HG02884 (cell line): Measurements from ENCODE around the gene ZNF81.
"Not testable (repeated sequence)": the region's sequence is repeated elsewhere in the genome, so short reads cannot be mapped to it uniquely, and the experiment has no call there.

Source experiments
- ATAC-seq: cut with Tn5 transposase; IDR thresholded peaks from one replicate; pipeline ENCODE4 v1.9.1; 2021; ENCODE audit warnings: mild to moderate bottlenecking, moderate library complexity; ENCODE audit not compliant: unreplicated experiment

Gene ZNF81

GRCh38 chrX:47843363-47843762 lies 6.7 kb downstream of the ZNF81 start:
- no peak for ATAC-seq

DNA sequence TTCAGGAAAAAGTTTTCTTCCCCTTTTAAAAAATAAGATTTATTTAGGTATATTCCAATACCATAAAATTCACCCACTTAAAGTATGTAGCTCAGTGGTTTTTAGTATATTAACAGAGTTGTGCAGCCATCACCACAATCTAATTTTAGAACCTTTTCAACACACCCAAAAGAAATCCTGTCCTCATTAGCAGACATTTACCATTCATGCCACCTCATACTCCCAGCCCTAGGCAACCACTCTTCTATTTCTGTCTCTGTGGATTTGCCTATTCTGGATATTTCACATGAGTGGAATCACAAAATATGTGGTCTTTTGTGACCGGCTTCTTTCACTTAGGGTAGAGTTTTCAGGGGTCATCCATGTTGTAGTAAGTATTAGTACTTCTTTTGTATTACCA lies 7.4 kb downstream of the ZNF81 start:
- no peak for ATAC-seq

DNA sequence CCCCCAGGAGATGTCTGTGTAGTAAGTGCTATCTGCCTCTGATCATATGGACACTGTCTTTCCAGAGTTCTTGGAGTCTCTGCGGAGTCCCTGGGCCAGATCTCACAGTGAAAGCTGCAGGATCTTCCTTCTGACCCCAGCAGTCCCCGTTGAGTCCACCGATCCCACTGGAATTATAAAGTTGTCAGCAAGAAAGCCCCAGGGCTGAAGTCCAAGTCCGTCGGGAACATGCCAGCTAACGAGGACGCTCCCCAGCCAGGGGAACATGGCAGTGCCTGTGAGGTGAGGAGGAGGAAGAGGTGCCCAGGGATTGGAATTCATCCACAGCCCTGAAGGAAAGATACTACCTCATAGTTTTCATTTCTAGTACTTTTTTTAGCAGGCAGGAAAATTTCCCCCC lies 9.3 kb downstream of the ZNF81 start:
- no peak for ATAC-seq

GRCh38 chrX:47849778-47850177 lies 13.1 kb downstream of the ZNF81 start:
- ATAC-seq: no peak

DNA sequence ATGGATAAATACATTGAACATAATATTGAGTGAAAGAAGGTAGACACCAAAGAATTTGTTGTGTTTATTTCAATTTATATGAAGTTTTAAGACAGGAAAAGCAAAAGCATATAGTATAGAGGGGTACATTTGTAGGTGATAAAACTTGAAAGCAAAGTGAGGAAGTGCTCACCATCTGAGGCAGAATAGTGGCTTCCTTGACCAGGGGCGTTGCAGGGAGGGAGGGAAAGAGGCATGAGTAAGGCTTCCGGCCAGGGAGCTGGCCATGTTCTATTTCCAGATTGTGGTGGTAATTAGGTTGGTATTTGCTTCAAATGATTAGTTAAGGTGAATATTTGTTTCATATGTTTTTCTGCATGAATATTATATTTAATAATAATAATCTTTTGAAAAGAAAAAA lies 13.7 kb downstream of the ZNF81 start:
- ATAC-seq: not testable (repeated sequence)

GRCh38 chrX:47850901-47851300 lies 14.2 kb downstream of the ZNF81 start:
- ATAC-seq: no peak

DNA sequence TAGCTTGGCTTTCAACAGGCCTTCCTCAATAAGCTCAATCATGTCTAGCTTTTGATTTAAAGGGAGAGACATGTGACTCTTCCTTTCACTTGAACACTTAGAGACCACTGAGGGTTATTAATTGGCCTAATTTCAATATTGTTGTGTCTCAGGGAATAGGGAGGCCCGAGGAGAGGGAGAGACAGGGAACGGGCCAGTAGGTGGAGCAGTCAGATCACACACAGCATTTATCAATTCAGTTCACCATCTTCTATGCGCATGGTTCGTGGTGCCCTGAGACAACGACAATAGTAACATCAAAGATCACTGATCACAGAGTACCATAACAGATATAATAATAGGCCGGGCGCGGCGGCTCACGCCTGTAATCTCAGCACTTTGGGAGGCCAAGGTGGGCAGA lies 17.8 kb downstream of the ZNF81 start:
- ATAC-seq: no peak

- ATAC-seq: no peak
These were observed 23.0 kb downstream of the ZNF81 start for GRCh38 chrX:47859686-47860085.

DNA sequence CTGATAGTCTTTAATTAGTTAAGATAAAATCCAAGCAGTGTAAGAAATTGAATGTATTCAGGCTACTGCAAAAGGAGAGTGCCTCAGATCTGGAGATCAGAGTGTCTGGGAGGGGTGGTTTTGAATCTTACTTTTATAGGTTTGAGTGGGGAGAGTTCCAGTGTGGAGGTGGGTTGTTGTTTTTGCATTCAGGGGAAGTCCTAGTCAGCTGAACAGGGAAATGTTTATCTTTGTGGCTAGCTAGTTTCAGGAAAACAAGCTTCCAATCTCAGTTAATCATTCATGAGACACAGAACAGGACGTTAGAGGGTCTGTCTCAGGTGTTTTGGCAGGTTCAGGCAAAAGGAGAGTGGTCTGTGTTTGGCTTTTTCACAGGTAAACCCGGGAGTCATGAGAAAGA lies 26.0 kb downstream of the ZNF81 start:
- ATAC-seq: no peak

DNA sequence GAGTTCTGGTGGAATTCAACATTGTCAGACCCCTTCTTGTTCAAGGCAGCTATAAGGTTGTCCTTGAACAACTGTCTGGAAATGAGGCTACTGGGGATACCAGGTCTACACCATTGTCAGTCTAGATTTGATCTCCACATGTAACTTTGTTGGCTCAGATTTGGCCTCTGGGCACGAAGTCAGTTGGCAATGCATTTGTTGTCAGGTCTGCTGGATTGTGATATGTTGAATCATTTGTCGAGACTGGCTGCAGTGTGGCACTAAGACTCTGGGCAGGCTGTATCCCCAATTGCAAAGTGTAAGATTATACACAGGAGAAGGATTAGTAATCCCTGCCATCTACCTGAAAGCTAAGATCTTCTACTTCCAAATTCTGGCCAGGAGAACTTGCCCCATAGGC lies 26.5 kb downstream of the ZNF81 start:
- ATAC-seq: no peak

- ATAC-seq: no peak
These were observed 27.6 kb downstream of the ZNF81 start for GRCh38 chrX:47864300-47864699.

GRCh38 chrX:47864785-47865184 lies 28.1 kb downstream of the ZNF81 start:
- no peak for ATAC-seq

- no peak for ATAC-seq
These were observed 36.4 kb downstream of the ZNF81 start for GRCh38 chrX:47873123-47873522.

GRCh38 chrX:47877327-47877726 lies 40.6 kb downstream of the ZNF81 start:
- ATAC-seq: no peak

GRCh38 chrX:47878198-47878597 lies 41.5 kb downstream of the ZNF81 start:
- ATAC-seq: no peak

- ATAC-seq: no peak
These were observed 42.8 kb downstream of the ZNF81 start for GRCh38 chrX:47879463-47879862.

GRCh38 chrX:47880927-47881326 lies 44.2 kb downstream of the ZNF81 start:
- no peak for ATAC-seq

DNA sequence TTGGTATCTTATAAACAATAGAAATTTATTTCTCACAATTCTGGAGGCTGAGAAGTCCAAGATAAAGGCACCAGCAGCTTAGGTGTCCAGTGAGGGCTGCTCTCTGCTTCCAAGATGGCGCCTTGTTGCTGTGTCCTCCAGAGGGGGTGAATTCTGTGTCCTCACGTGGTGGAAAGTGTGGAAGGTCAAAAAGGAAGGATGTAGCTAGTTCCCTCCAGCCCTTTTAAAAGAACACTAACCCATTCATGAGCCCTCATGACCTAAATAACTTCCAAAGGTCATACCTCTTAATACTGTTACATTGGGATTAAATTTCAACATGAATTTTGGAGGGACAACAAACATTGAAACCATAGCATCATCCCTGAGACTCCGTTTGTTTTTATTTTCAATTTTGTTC lies 48.8 kb downstream of the ZNF81 start:
- no peak for ATAC-seq

- ATAC-seq: no peak
These were observed 61.3 kb downstream of the ZNF81 start for GRCh38 chrX:47898024-47898423.

- no peak for ATAC-seq
These were observed 64.1 kb downstream of the ZNF81 start for GRCh38 chrX:47900833-47901232.

DNA sequence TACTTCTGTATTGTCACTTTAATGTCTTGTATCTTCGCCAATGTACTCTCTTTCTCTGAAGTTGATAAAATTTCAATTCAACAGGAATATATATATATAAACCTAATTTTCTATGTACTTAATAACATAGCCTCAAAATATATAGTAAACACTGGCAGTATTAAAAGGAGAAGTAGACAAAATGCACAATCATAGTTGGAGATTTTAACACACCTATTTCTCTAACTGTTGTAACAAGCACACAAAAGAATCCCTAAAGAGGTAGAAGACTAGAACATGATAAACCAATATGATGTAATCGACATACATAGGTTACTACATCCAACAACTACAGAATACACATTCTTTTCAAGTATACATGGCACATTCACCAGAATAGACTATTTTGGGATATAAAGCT lies 65.5 kb downstream of the ZNF81 start:
- no peak for ATAC-seq

DNA sequence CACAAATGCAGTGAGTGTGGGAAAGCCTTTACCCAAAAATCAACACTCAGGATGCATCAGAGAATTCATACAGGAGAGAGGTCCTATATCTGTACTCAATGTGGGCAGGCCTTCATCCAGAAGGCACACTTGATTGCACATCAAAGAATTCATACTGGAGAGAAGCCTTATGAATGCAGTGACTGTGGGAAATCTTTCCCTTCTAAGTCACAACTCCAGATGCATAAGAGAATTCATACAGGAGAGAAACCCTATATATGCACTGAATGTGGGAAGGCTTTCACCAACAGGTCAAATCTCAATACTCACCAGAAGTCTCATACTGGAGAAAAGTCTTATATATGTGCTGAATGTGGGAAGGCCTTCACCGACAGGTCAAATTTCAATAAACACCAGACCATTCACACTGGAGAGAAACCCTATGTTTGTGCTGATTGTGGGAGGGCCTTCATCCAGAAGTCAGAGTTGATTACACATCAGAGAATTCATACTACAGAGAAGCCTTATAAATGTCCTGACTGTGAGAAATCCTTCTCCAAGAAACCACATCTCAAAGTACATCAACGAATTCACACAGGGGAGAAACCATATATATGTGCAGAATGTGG lies 79.3 kb downstream of the ZNF81 start:
- no peak for ATAC-seq

- ATAC-seq: no peak
These were observed 81.6 kb downstream of the ZNF81 start for GRCh38 chrX:47918274-47918673.

DNA sequence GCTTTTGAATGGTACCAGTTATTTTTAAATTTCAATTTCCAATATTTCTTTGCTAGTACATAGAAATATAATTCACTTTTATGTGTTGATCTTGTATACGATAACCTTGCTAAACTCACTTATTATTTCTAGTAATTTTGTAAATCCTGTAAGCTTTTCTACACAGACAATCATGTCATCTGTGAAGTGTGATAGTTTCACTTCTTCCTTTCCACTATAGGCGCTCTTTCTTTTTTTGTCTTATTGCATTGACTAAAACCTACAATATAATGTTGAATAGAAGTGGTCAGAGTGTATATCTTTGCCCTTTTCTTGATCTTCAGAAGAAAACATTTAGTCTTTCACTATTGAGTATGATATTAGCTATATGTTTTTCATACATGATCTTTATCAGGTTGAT lies 90.5 kb downstream of the ZNF81 start:
- no peak for ATAC-seq
